HCT116 (cell line): ENCODE results near the gene ADRM1.

Experiments used
- CTCF ChIP-seq, 3 experiments: fragments of 200-600 bp in 1 of 3; sonication (generic) in 1 of 3; IDR thresholded peaks in 2 of 3; conservative IDR thresholded peaks in 1 of 3; 2 replicates each; pipeline ENCODE4 v1.5.1; 2012 to 2017; ENCODE audit warnings: low read depth in 2 of 3, low read length in 2 of 3, antibody characterized with exemption in 1 of 3, borderline replicate concordance in 1 of 3, control low read depth in 1 of 3, mild to moderate bottlenecking in 1 of 3, mixed read lengths in 1 of 3, mixed run types in 1 of 3, moderate library complexity in 1 of 3; ENCODE audit not compliant: insufficient read depth in 1 of 3
- EGR1 ChIP-seq: IDR thresholded peaks from 2 replicates; pipeline ENCODE4 v1.6.1; 2012; ENCODE audit warnings: low read depth
- EZH2 ChIP-seq: fragments of 200-600 bp; sonication (generic); IDR thresholded peaks from 2 replicates; pipeline ENCODE4 v1.6.1; 2017; ENCODE audit warnings: antibody characterized with exemption, mixed run types
- EZH2phosphoT487 ChIP-seq: fragments of 200-600 bp; IDR thresholded peaks from 2 replicates; pipeline ENCODE4 v1.6.1; 2018; ENCODE audit warnings: antibody characterized with exemption, borderline replicate concordance
- JUND ChIP-seq: IDR thresholded peaks from 2 replicates; pipeline ENCODE4 v1.6.1; 2012
- POLR2A ChIP-seq: IDR thresholded peaks from 2 replicates; pipeline ENCODE4 v1.7.0; 2011; ENCODE audit warnings: borderline replicate concordance; ENCODE audit not compliant: insufficient read depth, insufficient read length; ENCODE audit errors: extremely low read depth
- POLR2AphosphoS5 ChIP-seq: IDR thresholded peaks from 2 replicates; pipeline ENCODE4 v1.6.1; 2011; ENCODE audit warnings: mild to moderate bottlenecking, low read depth, low read length, moderate library complexity
- RAD21 ChIP-seq: IDR thresholded peaks from 2 replicates; pipeline ENCODE4 v1.6.1; 2012; ENCODE audit warnings: low read depth, mild to moderate bottlenecking
- REST ChIP-seq: IDR thresholded peaks from 2 replicates; pipeline ENCODE4 v1.6.1; 2012; ENCODE audit warnings: low read depth
- SIN3A ChIP-seq: IDR thresholded peaks from 2 replicates; pipeline ENCODE4 v1.6.1; 2012; ENCODE audit warnings: low read depth
- TCF7L2 ChIP-seq: IDR thresholded peaks from 2 replicates; pipeline ENCODE4 v1.7.0; 2011; ENCODE audit warnings: borderline replicate concordance, inconsistent platforms; ENCODE audit not compliant: insufficient read depth, insufficient read length; ENCODE audit errors: extremely low read depth
- YY1 ChIP-seq: IDR thresholded peaks from 2 replicates; pipeline ENCODE4 v1.6.1; 2011; ENCODE audit warnings: low read length, low read depth, moderate library complexity, mild to moderate bottlenecking; ENCODE audit not compliant: insufficient replicate concordance; ENCODE audit errors: extremely low read depth
- ZNF274 ChIP-seq: fragments of 200-500 bp; sonication (Bioruptor generic); IDR thresholded peaks from 2 replicates; pipeline ENCODE4 v1.6.1; 2014; ENCODE audit warnings: mild to moderate bottlenecking, low read depth, low read length, inconsistent platforms

DNA sequence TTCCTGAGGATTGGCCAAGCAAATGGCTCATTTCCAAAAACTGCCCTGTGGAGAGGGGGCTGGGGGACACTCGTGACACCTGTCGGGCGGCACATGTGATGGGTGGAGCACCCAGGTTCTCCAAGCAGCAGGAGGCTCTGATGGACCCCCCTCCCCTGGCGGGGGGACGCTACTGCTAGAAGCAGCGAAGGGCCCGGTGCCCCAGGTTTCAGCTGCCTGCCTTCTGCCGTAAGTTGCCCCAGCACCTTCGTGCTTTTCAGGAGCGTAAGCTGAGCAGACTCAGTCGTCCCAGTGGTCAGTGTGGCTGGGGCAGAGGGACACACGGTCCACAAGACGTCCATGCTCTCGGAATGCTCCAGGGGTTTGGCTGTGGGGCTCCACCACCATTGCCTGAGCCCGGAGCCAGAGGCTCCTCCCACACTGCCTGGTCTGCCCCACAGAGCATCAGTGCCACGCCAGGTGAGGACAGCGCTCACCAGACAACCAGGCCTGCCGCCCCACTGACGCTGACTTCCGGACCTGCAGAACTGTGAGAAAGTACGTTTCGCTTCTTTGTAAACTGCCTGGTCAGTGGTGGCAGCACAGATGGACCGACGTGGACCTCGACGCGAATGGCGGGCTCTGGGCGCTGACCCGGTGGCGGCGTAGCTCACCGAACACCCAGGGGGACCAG lies 4.1 kb upstream of the ADRM1 start:
- TF ChIP-seq ZNF274 (no peak), TCF7L2 (no peak), POLR2A (no peak), CTCF (IDR thresholded peaks at IDR 0.05 in 2 of 3, conservative IDR thresholded peaks at IDR 0.05 in 1 of 3; ENCODE audit: borderline replicate concordance in 1 of 3, insufficient read depth in 1 of 3, low read depth in 2 of 3, low read length in 2 of 3) (no peak), REST (no peak), JUND (no peak), YY1 (no peak), EZH2 (no peak), POLR2AphosphoS5 (no peak), EZH2phosphoT487 (no peak), EGR1 (no peak), SIN3A (no peak), RAD21 (no peak)
